C4-2B (cell line): ENCODE data around the gene FAM221B.

Experiments used
- ZFX ChIP-seq: fragments of 450-650 bp; IDR thresholded peaks from 2 replicates; pipeline ENCODE4 v1.6.1; 2017
- TF ChIP-seq, protein P1 (sequence below): fragments of 450-650 bp; conservative IDR thresholded peaks from 2 replicates; pipeline ENCODE4 v1.5.1; 2017; ENCODE audit warnings: mild to moderate bottlenecking

DNA sequence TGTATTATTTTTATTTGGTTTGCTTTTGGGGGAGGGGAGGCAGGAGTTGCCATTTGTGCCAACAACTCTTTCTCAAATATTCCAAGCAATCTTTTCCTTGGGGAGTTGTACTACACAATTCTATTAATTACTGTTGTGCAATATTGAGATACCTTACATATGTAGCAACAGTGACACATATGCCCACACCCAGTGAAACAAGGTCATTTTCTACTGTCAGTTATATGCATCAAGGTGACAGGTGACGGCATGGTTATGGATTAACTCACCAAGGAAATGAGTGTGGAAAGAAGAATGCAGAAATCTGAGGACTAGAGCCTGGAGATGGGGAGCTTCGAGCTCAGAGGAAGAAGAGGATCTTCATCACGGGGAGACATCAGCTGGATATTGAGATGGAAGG lies 56.6 kb downstream of the FAM221B start:
- TF ChIP-seq, protein P1, sequence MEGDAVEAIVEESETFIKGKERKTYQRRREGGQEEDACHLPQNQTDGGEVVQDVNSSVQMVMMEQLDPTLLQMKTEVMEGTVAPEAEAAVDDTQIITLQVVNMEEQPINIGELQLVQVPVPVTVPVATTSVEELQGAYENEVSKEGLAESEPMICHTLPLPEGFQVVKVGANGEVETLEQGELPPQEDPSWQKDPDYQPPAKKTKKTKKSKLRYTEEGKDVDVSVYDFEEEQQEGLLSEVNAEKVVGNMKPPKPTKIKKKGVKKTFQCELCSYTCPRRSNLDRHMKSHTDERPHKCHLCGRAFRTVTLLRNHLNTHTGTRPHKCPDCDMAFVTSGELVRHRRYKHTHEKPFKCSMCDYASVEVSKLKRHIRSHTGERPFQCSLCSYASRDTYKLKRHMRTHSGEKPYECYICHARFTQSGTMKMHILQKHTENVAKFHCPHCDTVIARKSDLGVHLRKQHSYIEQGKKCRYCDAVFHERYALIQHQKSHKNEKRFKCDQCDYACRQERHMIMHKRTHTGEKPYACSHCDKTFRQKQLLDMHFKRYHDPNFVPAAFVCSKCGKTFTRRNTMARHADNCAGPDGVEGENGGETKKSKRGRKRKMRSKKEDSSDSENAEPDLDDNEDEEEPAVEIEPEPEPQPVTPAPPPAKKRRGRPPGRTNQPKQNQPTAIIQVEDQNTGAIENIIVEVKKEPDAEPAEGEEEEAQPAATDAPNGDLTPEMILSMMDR = no peak
- TF ChIP-seq ZFX = no peak
